C4-2B (cell line): Measurements from ENCODE around the gene LRRC3.

Experiments used
- H3K27ac ChIP-seq: fragments of 450-650 bp; 2 replicates; pipeline ENCODE4 v1.5.1; 2017
- ZFX ChIP-seq: fragments of 450-650 bp; IDR thresholded peaks from 2 replicates; pipeline ENCODE4 v1.6.1; 2017
- TF ChIP-seq, protein P1 (sequence below): fragments of 450-650 bp; conservative IDR thresholded peaks from 2 replicates; pipeline ENCODE4 v1.5.1; 2017; ENCODE audit warnings: mild to moderate bottlenecking

The LRRC3 gene

DNA sequence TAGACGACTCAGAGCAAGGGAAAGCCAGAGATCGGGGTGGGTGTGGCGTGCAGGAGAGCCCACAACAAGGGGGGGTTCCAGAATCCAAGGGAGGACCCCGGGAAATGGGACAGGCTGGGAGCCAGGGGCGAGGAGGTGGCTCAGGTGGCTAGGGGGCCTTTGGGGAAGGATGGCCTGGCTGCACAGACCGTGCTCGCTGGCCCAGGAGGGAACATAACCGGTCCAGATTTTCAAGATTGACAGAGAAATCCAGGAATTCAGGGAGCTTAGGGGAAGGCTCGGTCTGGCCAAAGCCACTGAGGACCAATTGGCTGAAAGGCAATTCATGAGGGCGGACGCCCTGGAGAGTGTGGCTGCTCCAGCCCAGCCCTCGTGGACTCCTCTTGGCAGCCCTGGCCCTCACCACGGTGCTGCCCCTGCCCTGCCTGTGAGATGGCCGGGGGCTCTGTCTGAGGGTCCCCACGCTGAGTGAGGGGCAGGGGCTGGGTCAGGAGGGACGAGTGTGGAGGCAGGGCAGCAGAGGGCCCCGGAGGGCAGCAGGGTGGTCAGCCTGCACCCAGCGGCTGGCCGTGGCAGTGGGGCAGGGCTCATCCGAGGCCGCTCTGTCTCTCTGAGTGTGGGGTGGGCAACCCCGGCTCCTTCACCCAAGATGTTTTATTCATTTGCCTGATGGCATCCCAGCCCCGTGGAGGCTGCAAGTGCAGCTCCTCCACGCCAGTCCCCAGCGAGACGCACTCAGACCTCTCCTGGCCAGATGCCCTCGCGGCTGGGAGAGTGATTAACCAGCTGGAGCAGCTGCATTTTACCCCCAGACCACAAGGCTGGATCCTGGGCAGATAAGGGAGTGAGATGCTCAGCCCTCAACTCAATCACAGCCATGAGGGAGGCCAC, 5.6 kb upstream of the LRRC3 start:
- H3K27ac ChIP-seq: no peak overlapping the region
- TF ChIP-seq ZFX: no peak

- no peak overlapping the region for H3K27ac ChIP-seq
- TF ChIP-seq, protein P1, sequence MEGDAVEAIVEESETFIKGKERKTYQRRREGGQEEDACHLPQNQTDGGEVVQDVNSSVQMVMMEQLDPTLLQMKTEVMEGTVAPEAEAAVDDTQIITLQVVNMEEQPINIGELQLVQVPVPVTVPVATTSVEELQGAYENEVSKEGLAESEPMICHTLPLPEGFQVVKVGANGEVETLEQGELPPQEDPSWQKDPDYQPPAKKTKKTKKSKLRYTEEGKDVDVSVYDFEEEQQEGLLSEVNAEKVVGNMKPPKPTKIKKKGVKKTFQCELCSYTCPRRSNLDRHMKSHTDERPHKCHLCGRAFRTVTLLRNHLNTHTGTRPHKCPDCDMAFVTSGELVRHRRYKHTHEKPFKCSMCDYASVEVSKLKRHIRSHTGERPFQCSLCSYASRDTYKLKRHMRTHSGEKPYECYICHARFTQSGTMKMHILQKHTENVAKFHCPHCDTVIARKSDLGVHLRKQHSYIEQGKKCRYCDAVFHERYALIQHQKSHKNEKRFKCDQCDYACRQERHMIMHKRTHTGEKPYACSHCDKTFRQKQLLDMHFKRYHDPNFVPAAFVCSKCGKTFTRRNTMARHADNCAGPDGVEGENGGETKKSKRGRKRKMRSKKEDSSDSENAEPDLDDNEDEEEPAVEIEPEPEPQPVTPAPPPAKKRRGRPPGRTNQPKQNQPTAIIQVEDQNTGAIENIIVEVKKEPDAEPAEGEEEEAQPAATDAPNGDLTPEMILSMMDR: no peak
- no peak for TF ChIP-seq ZFX
Observed at GRCh38 chr21:44450402-44450801, 4.9 kb upstream of the LRRC3 start.

GRCh38 chr21:44450999-44451398, 4.3 kb upstream of the LRRC3 start:
- TF ChIP-seq ZFX: no peak
- TF ChIP-seq, protein P1: no peak
- no peak overlapping the region for H3K27ac ChIP-seq

GRCh38 chr21:44453120-44453519, 2.2 kb upstream of the LRRC3 start:
- H3K27ac ChIP-seq: no peak overlapping the region
- TF ChIP-seq, protein P1: no peak
- no peak for TF ChIP-seq ZFX

DNA sequence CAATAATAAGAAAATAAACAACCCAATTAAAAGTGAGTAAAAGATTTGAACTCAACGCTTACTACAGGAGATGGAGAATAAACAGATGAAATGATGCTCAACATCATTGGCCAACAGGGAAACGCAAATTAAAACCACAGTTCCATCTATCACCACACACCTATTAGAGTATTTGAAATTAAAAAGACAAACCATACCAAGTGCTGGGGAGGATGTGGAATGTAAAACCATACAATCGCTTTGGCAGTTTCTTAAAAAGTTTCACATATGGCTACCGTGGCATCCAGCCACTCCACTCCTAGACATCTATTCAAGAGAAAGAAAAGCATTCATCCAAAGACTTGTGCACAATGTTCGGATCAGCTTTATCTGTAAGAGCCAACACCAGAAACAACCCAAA, 1.3 kb upstream of the LRRC3 start:
- TF ChIP-seq ZFX: no peak
- TF ChIP-seq, protein P1: no peak
- no peak overlapping the region for H3K27ac ChIP-seq

- peak overlapping the region; percentile 53 for H3K27ac ChIP-seq
- TF ChIP-seq, protein P1: peak; percentile 71
- no peak for TF ChIP-seq ZFX
Observed at GRCh38 chr21:44455524-44456213, 359 bp downstream of the LRRC3 start.

DNA sequence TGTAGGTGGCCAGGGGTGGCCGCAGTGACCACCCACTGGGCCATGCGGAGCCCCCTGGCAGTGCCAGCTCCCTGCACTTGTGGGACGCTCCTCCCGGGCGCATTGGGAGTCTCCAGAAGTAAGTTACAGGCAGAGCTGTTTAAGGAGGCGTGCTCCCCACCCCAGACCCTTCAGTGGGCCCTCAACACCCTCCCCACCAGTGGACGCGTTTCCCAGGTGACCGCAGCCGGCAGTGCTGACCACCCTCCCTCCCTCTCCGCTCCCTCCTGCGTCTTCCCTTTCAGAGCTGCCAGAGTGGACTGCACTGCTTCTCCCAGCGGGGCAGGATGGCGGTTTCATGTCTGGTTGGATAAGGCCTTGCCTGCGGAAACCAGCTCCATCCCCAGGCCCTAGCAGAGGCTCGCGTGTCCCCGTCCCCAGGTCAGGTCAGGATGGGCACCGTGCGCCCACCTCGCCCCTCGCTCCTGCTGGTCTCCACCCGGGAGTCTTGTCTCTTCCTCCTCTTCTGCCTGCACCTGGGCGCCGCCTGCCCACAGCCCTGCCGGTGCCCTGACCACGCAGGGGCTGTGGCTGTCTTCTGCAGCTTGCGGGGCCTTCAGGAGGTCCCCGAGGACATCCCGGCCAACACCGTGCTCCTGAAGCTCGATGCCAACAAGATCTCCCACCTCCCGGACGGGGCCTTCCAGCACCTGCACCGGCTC, 1.1 kb downstream of the LRRC3 start:
- TF ChIP-seq ZFX: no peak
- TF ChIP-seq, protein P1: peak; percentile 44; the same call in 1 of the 2 replicates
- peak overlapping the region; percentile 53 for H3K27ac ChIP-seq
